H1 (cell line): ENCODE results near the gene CCT6B. TPM values are rescaled to one million over a fixed set of nuclear protein-coding genes. Genes with fewer than 3 reads are reported as not detected.

Experiments used
- CTCF ChIA-PET: fragments of 300-600 bp; sonication (Branson Sonifier 250); formaldehyde crosslinking; loops from one replicate; lab custom pipeline; 2021; ENCODE audit not compliant: partially characterized antibody; lab: Charles Lee
- POLR2A ChIA-PET: fragments of 300-600 bp; sonication (Branson Sonifier 250); formaldehyde crosslinking; loops from one replicate; lab custom pipeline; 2021; ENCODE audit warnings: inconsistent platforms; ENCODE audit not compliant: partially characterized antibody; lab: Charles Lee
- DNase-seq, 2 experiments: peaks; one replicate each; pipeline versions ENCODE4 v3.0.0 to v3.0.0-alpha.2; 2010 to 2022; ENCODE audit warnings: low spot score in 2 of 2, low read depth in 1 of 2, mixed read lengths in 1 of 2
- FAIRE-seq: peaks from 2 replicates; lab custom pipeline; 2011; peaks lifted over from hg19 to GRCh38; lab: Jason Lieb, UNC
- H2AFZ ChIP-seq: 2 replicates; pipeline ENCODE4 v1.8.1; 2012; ENCODE audit warnings: low read length, inconsistent platforms
- H2AK5ac ChIP-seq: 2 replicates; pipeline ENCODE4 v1.6.1; 2013; ENCODE audit warnings: low read depth, low read length
- H2BK120ac ChIP-seq: replicated peaks from 2 replicates; pipeline ENCODE3; 2013; ENCODE audit warnings: low read depth, low read length, inconsistent platforms
- H2BK12ac ChIP-seq: 2 replicates; pipeline ENCODE4 v1.6.1; 2013; ENCODE audit warnings: low read depth, low read length
- H2BK15ac ChIP-seq: 2 replicates; pipeline ENCODE4 v1.6.1; 2013; ENCODE audit warnings: low read length
- H2BK20ac ChIP-seq: 2 replicates; pipeline ENCODE4 v1.6.1; 2013; ENCODE audit warnings: low read length
- H2BK5ac ChIP-seq: 2 replicates; pipeline ENCODE4 v1.6.1; 2013; ENCODE audit warnings: low read depth, low read length
- H3K14ac ChIP-seq: 2 replicates; pipeline ENCODE4 v1.6.1; 2013; ENCODE audit warnings: inconsistent platforms; ENCODE audit not compliant: insufficient read length
- H3K18ac ChIP-seq: 2 replicates; pipeline ENCODE4 v1.6.1; 2013; ENCODE audit warnings: low read length; ENCODE audit errors: extremely low read depth
- H3K23ac ChIP-seq: 2 replicates; pipeline ENCODE4 v1.6.1; 2013; ENCODE audit warnings: inconsistent platforms; ENCODE audit not compliant: insufficient read length
- H3K23me2 ChIP-seq: 2 replicates; pipeline ENCODE4 v1.6.1; 2013; ENCODE audit warnings: low read depth, low read length
- H3K27ac ChIP-seq: 2 replicates; pipeline ENCODE4 v1.6.1; 2011; ENCODE audit warnings: low read depth, low read length, inconsistent platforms
- H3K27me3 ChIP-seq, 4 experiments: replicated peaks in 1 of 4; 1 replicate in 1 of 4; 2 replicates in 3 of 4; pipeline versions ENCODE4 v1.6.1 to v1.8.1; 2011 to 2013; ENCODE audit warnings: low read length in 3 of 4, mild to moderate bottlenecking in 3 of 4, inconsistent platforms in 2 of 4, mixed read lengths in 2 of 4, moderate library complexity in 1 of 4; ENCODE audit not compliant: control insufficient read depth in 3 of 4, insufficient read depth in 3 of 4; ENCODE audit errors: extremely low read depth in 1 of 4
- H3K36me3 ChIP-seq, 4 experiments: 2 replicates each; pipeline versions ENCODE4 v1.6.1 to v1.8.1; 2011 to 2013; ENCODE audit warnings: mild to moderate bottlenecking in 4 of 4, low read length in 3 of 4, moderate library complexity in 2 of 4, control low read depth in 1 of 4, inconsistent platforms in 1 of 4; ENCODE audit not compliant: insufficient read depth in 4 of 4, control insufficient read depth in 2 of 4
- H3K4ac ChIP-seq: replicated peaks from 2 replicates; pipeline ENCODE3; 2013; ENCODE audit warnings: low read length, low read depth, mixed read lengths, inconsistent platforms; ENCODE audit not compliant: insufficient read length
- H3K4me1 ChIP-seq, 4 experiments: replicated peaks in 1 of 4; 1 replicate in 1 of 4; 2 replicates in 3 of 4; pipeline versions ENCODE4 v1.6.1 to v1.8.1; 2011 to 2013; ENCODE audit warnings: low read length in 3 of 4, inconsistent platforms in 2 of 4, mixed read lengths in 1 of 4; ENCODE audit not compliant: insufficient read depth in 4 of 4, control insufficient read depth in 3 of 4
- H3K4me2 ChIP-seq, 2 experiments: 2 replicates each; pipeline versions ENCODE4 v1.6.1 to v1.8.1; 2011 to 2013; ENCODE audit warnings: low read depth in 2 of 2, low read length in 2 of 2, control low read depth in 1 of 2, inconsistent platforms in 1 of 2, mild to moderate bottlenecking in 1 of 2; ENCODE audit not compliant: insufficient read depth in 1 of 2
- H3K4me3 ChIP-seq, 4 experiments: fragments of 200-600, 300-600 bp in 1 of 4; sonication (generic), shearing (Covaris generic), sonication (Bioruptor Twin) in 1 of 4; 2 replicates each; pipeline versions ENCODE4 v1.5.1 to v1.8.1; 2011 to 2016; ENCODE audit warnings: low read length in 4 of 4, low read depth in 3 of 4, control low read depth in 2 of 4, inconsistent platforms in 2 of 4, mild to moderate bottlenecking in 2 of 4, mixed read lengths in 1 of 4, moderate library complexity in 1 of 4; ENCODE audit not compliant: insufficient read depth in 2 of 4; ENCODE audit errors: extremely low read depth in 1 of 4
- H3K56ac ChIP-seq: replicated peaks from 2 replicates; pipeline ENCODE3; 2013; ENCODE audit warnings: low read depth, mild to moderate bottlenecking, mixed read lengths, low read length, inconsistent platforms; ENCODE audit not compliant: insufficient read length
- H3K79me1 ChIP-seq: 2 replicates; pipeline ENCODE4 v1.6.1; 2013; ENCODE audit warnings: low read depth, low read length, control low read depth
- H3K79me2 ChIP-seq, 2 experiments: 2 replicates each; pipeline versions ENCODE4 v1.6.1 to v1.8.1; 2012 to 2013; ENCODE audit warnings: low read length in 2 of 2, mild to moderate bottlenecking in 2 of 2, inconsistent platforms in 1 of 2; ENCODE audit not compliant: insufficient read depth in 2 of 2, control insufficient read depth in 1 of 2
- H3K9ac ChIP-seq, 4 experiments: replicated peaks in 1 of 4; 1 replicate in 1 of 4; 2 replicates in 3 of 4; pipeline versions ENCODE4 v1.6.1 to v1.8.1; 2011 to 2013; ENCODE audit warnings: low read depth in 3 of 4, low read length in 3 of 4, control low read depth in 2 of 4, mild to moderate bottlenecking in 2 of 4, moderate library complexity in 2 of 4, inconsistent platforms in 1 of 4; ENCODE audit errors: extremely low read depth in 1 of 4
- H3K9me3 ChIP-seq, 2 experiments: 2 replicates each; pipeline versions ENCODE4 v1.6.1 to v1.8.1; 2012 to 2013; ENCODE audit warnings: mild to moderate bottlenecking in 2 of 2, moderate library complexity in 2 of 2, control low read depth in 1 of 2, inconsistent platforms in 1 of 2, low read depth in 1 of 2, low read length in 1 of 2, mixed read lengths in 1 of 2; ENCODE audit not compliant: insufficient read depth in 2 of 2
- H4K20me1 ChIP-seq, 2 experiments: replicated peaks in 1 of 2; 2 replicates each; pipeline versions ENCODE3 to v1.8.1; 2011 to 2013; ENCODE audit warnings: inconsistent platforms in 2 of 2, low read length in 2 of 2, mild to moderate bottlenecking in 1 of 2; ENCODE audit not compliant: insufficient read depth in 2 of 2, control insufficient read depth in 1 of 2
- H4K5ac ChIP-seq: 2 replicates; pipeline ENCODE4 v1.6.1; 2013; ENCODE audit warnings: low read length, low read depth, mixed read lengths, inconsistent platforms; ENCODE audit not compliant: insufficient read length
- H4K8ac ChIP-seq: 2 replicates; pipeline ENCODE4 v1.8.0; 2013; ENCODE audit warnings: mild to moderate bottlenecking, moderate library complexity, low read length, inconsistent platforms; ENCODE audit not compliant: insufficient read depth; ENCODE audit errors: extremely low read depth
- H4K91ac ChIP-seq: replicated peaks from 2 replicates; pipeline ENCODE3; 2013; ENCODE audit warnings: low read length, mixed read lengths, inconsistent platforms; ENCODE audit not compliant: insufficient read length
- JUND ChIP-seq: IDR thresholded peaks from 2 replicates; pipeline ENCODE4 v1.6.1; 2011; ENCODE audit warnings: mild to moderate bottlenecking, improper control_type of control experiment, low read length
- RFX5 ChIP-seq: IDR thresholded peaks from 2 replicates; pipeline ENCODE4 v1.6.1; 2011; ENCODE audit warnings: low read depth, low read length, improper control_type of control experiment, borderline replicate concordance
- WGBS, 2 experiments: shearing (Covaris generic) in 1 of 2; methylation state at CpG; one replicate each; pipeline versions ENCODE4 v1.1.6 to v1.1.7; 2013 to 2015; ENCODE audit warnings: low lambda C conversion rate in 2 of 2, mixed read lengths in 2 of 2, inconsistent platforms in 1 of 2, low coverage in 1 of 2, missing lambda C conversion rate in 1 of 2; ENCODE audit not compliant: insufficient replicate concordance in 2 of 2, insufficient coverage in 1 of 2, insufficient read length in 1 of 2; ENCODE audit errors: extremely low coverage in 1 of 2, missing lambda C conversion rate in 1 of 2; 5-methylcytosine and 5-hydroxymethylcytosine counted together
- polyA plus RNA-seq, 7 experiments: library from polyadenylated mRNA; depleted of rRNA in 3 of 7; stranded (reverse) in 5 of 7; unstranded in 2 of 7; fragments of >200 nt in 5 of 7; fragments of 200-250 nt in 2 of 7; gene quantifications; 1 replicate in 5 of 7; 2 replicates in 1 of 7; 4 replicates in 1 of 7; pipeline versions ENCODE4 v1.2.1 to v1.2.3, GENCODE V29; 2011 to 2013; ENCODE audit warnings: missing spikeins in 2 of 7, mixed read lengths in 2 of 7
- total RNA-seq: library from RNA; stranded (reverse); fragmentation: NEBNext Ultra II Directional; extraction: Animal tissue kit (Norgen Biotek cat#: 25700); gene quantifications from 2 replicates; pipeline ENCODE4 v1.2.1, GENCODE V29; 2021

CCT6B gene
- total and polyA plus RNA-seq, 2 of the 8 experiments (the other 6 are each of a cell fraction or from before 2014, with no cell fraction given), result 0.67 to 1.3 TPM

GRCh38 chr17:34999456-34999855 lies 38.2 kb upstream of the CCT6B start:
- 93% methylated on average over 2 of the region's 2 CpGs; no CpG with 5 or more reads in 1 of the 2 experiments for WGBS, 2 experiments
- POLR2A ChIA-PET, result interaction anchor here (0.7 to 5.3 kb wide), 4 partner anchors 8 to 99 kb away, joined by 3 to 26 read pairs (median 8); no protein-coding TSS in a partner anchor
- TF ChIP-seq RFX5 (no peak), JUND (no peak)

More at GRCh38 chr17:34999456-34999855, 38.2 kb upstream of the CCT6B start:
- peaks cover 53 to 86% (median 82%) of the 10 kb centered on the region in 4 experiments for H3K36me3 ChIP-seq
- peaks cover 7 to 8% of the 10 kb centered on the region in 2 experiments for H4K20me1 ChIP-seq
- no peaks in the 10 kb centered on the region for H3K27me3 ChIP-seq
- no peak overlapping the region for H2BK20ac ChIP-seq
- H3K4me1 ChIP-seq, result no peaks in the 10 kb centered on the region
- H4K8ac ChIP-seq, result no peak overlapping the region
- no peaks in the 10 kb centered on the region for H3K23me2 ChIP-seq
- no peak overlapping the region for H3K9ac ChIP-seq
- H4K91ac ChIP-seq, result no peak overlapping the region
- no peak overlapping the region for H3K23ac ChIP-seq
- H3K79me2 ChIP-seq, result no peaks in the 10 kb centered on the region
- no peak overlapping the region for H2BK120ac ChIP-seq
- no peak overlapping the region for H3K4me2 ChIP-seq
- H3K9me3 ChIP-seq, result no peaks in the 10 kb centered on the region
- H3K14ac ChIP-seq, result no peak overlapping the region
- H2BK12ac ChIP-seq, result no peak overlapping the region
- no peak overlapping the region for H3K4ac ChIP-seq
- no peak for DNase-seq
- H3K27ac ChIP-seq, result no peak overlapping the region
- no peak overlapping the region for H3K4me3 ChIP-seq
- H2AK5ac ChIP-seq, result no peak overlapping the region
- CTCF ChIA-PET, result interaction anchor here (0.9 to 5.2 kb wide), 9 partner anchors 10 to 152 kb away, joined by 3 to 43 read pairs (median 4); partner anchors contain the start of gene RAD51D
- H2BK15ac ChIP-seq, result no peak overlapping the region
- no peak overlapping the region for H2BK5ac ChIP-seq
- FAIRE-seq, result no peak
- H3K56ac ChIP-seq, result no peak overlapping the region
- no peak overlapping the region for H2AFZ ChIP-seq
- H3K18ac ChIP-seq, result no peak overlapping the region
- no peaks in the 10 kb centered on the region for H3K79me1 ChIP-seq
- no peak overlapping the region for H4K5ac ChIP-seq
